Spleen (tissue), 7 donors: ENCODE measurements around the gene LITAF.
A peak's percentile ranks its signal among the peaks of the same experiment; 100 is the strongest.

Experiments used
- POLR2A ChIP-seq, 3 donors: fragments of 450-650 bp; IDR thresholded peaks; one replicate each; pipeline ENCODE4 v1.5.1; 2017; ENCODE audit warnings: antibody characterized with exemption in 3 of 3, mild to moderate bottlenecking in 1 of 3
- POLR2AphosphoS5 ChIP-seq, 3 donors: sonication (generic); formaldehyde crosslinking; IDR thresholded peaks; one replicate each; pipeline ENCODE4 v1.5.1; 2017; ENCODE audit warnings: antibody characterized with exemption in 3 of 3
- TF ChIP-seq, protein P1 (sequence below), 11 experiments: fragments of 200-600 bp in 7 of 11; fragments of 450-650 bp in 4 of 11; sonication (generic) in 4 of 11; IDR thresholded peaks in 8 of 11; conservative IDR thresholded peaks in 3 of 11; 1 replicate in 7 of 11; 2 replicates in 4 of 11; pipeline versions ENCODE4 v1.4.0 to v1.8.0; 2016 to 2021; ENCODE audit warnings: antibody characterized with exemption in 11 of 11, inconsistent platforms in 4 of 11, mild to moderate bottlenecking in 1 of 11
- donor health status: DM: no; HTN: no; CAD: no; lungs with moderate emphysema.
- donor health status: DM: no; HTN: no; CAD: no.
- donor health status: DM: no; HTN: no; CAD: no.

DNA sequence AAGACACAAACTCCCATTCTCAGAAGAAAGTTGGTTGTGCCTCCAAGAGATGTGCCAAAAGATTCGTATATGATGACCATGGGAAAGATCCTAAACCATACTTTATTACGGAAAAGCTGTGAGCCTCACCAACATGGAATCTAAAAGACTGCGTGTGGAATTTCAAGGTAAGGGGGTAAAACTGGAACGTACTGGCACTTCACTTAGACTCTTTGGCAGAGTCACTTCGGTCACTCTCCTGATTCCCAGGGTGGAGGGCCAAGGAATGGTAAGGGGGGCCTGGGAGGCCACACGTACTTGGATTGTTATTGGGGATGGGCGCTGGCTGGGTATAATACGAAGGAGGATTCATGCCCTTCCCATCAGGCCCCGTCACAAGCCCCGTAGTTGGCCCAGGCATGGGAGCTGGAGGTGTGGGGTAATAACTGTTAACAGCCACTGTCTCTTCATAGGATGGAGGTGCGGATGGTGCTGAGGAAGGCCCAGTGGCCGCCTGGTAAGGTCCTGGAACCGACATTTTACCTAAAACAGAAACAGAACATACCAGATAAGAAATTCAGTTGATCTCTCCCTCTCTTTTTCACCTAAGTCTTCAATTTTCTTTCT lies 30.4 kb downstream of the LITAF start:
- TF ChIP-seq, protein P1, sequence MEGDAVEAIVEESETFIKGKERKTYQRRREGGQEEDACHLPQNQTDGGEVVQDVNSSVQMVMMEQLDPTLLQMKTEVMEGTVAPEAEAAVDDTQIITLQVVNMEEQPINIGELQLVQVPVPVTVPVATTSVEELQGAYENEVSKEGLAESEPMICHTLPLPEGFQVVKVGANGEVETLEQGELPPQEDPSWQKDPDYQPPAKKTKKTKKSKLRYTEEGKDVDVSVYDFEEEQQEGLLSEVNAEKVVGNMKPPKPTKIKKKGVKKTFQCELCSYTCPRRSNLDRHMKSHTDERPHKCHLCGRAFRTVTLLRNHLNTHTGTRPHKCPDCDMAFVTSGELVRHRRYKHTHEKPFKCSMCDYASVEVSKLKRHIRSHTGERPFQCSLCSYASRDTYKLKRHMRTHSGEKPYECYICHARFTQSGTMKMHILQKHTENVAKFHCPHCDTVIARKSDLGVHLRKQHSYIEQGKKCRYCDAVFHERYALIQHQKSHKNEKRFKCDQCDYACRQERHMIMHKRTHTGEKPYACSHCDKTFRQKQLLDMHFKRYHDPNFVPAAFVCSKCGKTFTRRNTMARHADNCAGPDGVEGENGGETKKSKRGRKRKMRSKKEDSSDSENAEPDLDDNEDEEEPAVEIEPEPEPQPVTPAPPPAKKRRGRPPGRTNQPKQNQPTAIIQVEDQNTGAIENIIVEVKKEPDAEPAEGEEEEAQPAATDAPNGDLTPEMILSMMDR (IDR thresholded peaks at IDR 0.05 in 8 of 11, conservative IDR thresholded peaks at IDR 0.05 in 3 of 11), result no peak
- TF ChIP-seq POLR2A (IDR thresholded peaks at IDR 0.05) (no peak), POLR2AphosphoS5 (IDR thresholded peaks at IDR 0.05) (peak in 1 of 3 donors; percentile 3)
